Measurements from ENCODE around the gene TRMT112.
"Not testable (repeated sequence)": the region's sequence is repeated elsewhere in the genome, so short reads cannot be mapped to it uniquely, and the experiment has no call there.

TRMT112 gene

GRCh38 chr11:64327993-64328392, 10.6 kb upstream of the TRMT112 start:
- DNase-seq, result no peak

- DNase-seq, result no peak
Observed at GRCh38 chr11:64327375-64327774, 10.0 kb upstream of the TRMT112 start.

GRCh38 chr11:64324692-64325469, 7.5 kb upstream of the TRMT112 start:
- no peak for DNase-seq

- not testable (repeated sequence) for DNase-seq
Observed at GRCh38 chr11:64323984-64324383, 6.6 kb upstream of the TRMT112 start.

GRCh38 chr11:64323373-64323772, 6.0 kb upstream of the TRMT112 start:
- no peak for DNase-seq

GRCh38 chr11:64322925-64323260, 5.5 kb upstream of the TRMT112 start:
- no peak for DNase-seq

GRCh38 chr11:64321533-64321932, 4.2 kb upstream of the TRMT112 start:
- no peak for DNase-seq

GRCh38 chr11:64321026-64321425, 3.7 kb upstream of the TRMT112 start:
- no peak for DNase-seq

- DNase-seq, result no peak
Observed at GRCh38 chr11:64320556-64320955, 3.2 kb upstream of the TRMT112 start.

GRCh38 chr11:64318766-64319761, 1.7 kb upstream of the TRMT112 start:
- DNase-seq, result peak; percentile 73 to 81

- DNase-seq, result peak; percentile 94 to 95
Observed at GRCh38 chr11:64317961-64318765, 804 bp upstream of the TRMT112 start, which contains the start of gene PRDX5. Gene PRDX5 (plus strand): TSS chr11:64318121. CDS start chr11:64318216, 95 bp downstream.

- DNase-seq, result no peak
Observed at GRCh38 chr11:64316672-64317324, 561 bp downstream of the TRMT112 start.

GRCh38 chr11:64315667-64316526, 1.5 kb downstream of the TRMT112 start:
- DNase-seq, result not testable (repeated sequence)

- DNase-seq, result no peak
Observed at GRCh38 chr11:64314805-64315561, 2.4 kb downstream of the TRMT112 start.

- DNase-seq, result no peak
Observed at GRCh38 chr11:64314146-64314804, 3.1 kb downstream of the TRMT112 start.

GRCh38 chr11:64313491-64314145, 3.7 kb downstream of the TRMT112 start:
- peak in 1 of 2 experiments; percentile 30 for DNase-seq

- no peak for DNase-seq
Observed at GRCh38 chr11:64312947-64313346, 4.4 kb downstream of the TRMT112 start.

GRCh38 chr11:64307795-64308194, 9.6 kb downstream of the TRMT112 start:
- DNase-seq, result not testable (repeated sequence)

- no peak for DNase-seq
Observed at GRCh38 chr11:64306876-64307622, 10.3 kb downstream of the TRMT112 start.

Measured in AML-193 (cell line).